Subcutaneous preadipocyte (primary cell): ENCODE measurements around the gene SCN9A. TPM values are rescaled to one million over a fixed set of nuclear protein-coding genes. Genes with fewer than 3 reads are reported as not detected.

Source experiments
- total RNA-seq: library from RNA; depleted of rRNA; stranded (reverse); fragments of >200 nt; gene quantifications from 2 replicates; pipeline ENCODE4 v1.2.3, GENCODE V29; 2012

Gene SCN9A
- 0.37 and 0.78 TPM in 2 replicates for total RNA-seq

DNA sequence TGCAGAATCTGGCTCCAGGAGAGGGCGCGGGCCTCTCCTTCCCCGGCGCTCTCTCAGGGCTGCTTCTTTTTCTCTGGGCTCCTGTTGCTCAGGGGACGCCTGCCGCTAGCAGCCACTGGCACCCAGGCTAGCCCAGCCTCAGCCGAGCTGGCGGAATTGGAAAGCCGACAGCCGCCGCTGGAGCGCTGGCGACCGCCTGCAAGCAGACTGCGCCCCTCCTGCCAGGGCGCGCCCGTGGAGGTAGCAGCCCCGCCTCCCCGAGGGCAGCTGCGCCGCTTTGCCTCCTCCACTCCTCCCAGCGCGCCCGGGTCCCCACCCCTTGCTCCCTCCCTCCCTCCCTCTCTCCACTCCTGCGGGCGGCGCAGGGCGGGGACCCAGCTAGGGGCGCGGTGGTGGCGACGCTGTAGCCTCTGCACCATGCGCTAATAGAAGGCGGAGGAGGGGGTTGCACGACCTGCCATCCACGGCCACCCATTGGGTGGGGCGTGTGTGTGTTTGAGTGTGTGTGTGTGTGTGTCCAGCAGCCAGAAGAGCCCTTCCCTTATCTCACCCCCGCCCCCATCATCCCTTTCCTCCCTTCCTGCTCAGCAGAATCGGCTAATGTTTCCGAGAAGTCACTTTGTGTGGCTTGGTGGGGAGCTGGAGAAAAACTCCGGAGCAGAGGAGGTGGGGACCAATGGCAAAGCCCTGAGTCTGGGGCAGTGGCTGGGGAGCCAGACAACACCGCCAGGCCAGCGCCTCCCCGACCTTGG, at the start of gene SCN9A:
SCN9A (minus strand) TSS at position 209 of the 752 bp plus-strand sequence. CDS start 64,188 bp downstream, outside the sequence.

Other genes starting within 250 kb of the SCN9A start
- gene SCN1A, start 247.9 kb downstream of the SCN9A start, total RNA-seq, result 0.37 and 2.0 TPM in 2 replicates
- gene SCN7A, start 118.3 kb upstream of the SCN9A start, total RNA-seq, result not detected in 2 replicates